Smooth muscle cell (in vitro differentiated cells): ENCODE measurements around the gene IBA57. TPM values are rescaled to one million over a fixed set of nuclear protein-coding genes. Genes with fewer than 3 reads are reported as not detected.

Experiments
- DNase-seq: peaks from one replicate; lab custom pipeline; 2025; ENCODE audit not compliant: unreplicated experiment; lab: John Stamatoyannopoulos, UW
- H2AFZ ChIP-seq: fragments of 200-600 bp; sonication (generic); 2 replicates; pipeline ENCODE4 v1.6.0; 2016; ENCODE audit warnings: antibody characterized with exemption, low read depth, mild to moderate bottlenecking
- H3F3A ChIP-seq: fragments of 200-600 bp; sonication (generic); 2 replicates; pipeline ENCODE4 v1.6.0; 2017; ENCODE audit warnings: antibody characterized with exemption, low read depth
- H3K27ac ChIP-seq: fragments of 200-600 bp; sonication (generic); 2 replicates; pipeline ENCODE4 v1.5.1; 2016; ENCODE audit warnings: low read depth, mild to moderate bottlenecking
- H3K27me3 ChIP-seq: fragments of 200-600 bp; sonication (generic); 2 replicates; pipeline ENCODE4 v1.6.1; 2016; ENCODE audit warnings: low read depth, mild to moderate bottlenecking
- H3K36me3 ChIP-seq: fragments of 200-600 bp; sonication (generic); 2 replicates; pipeline ENCODE4 v1.5.1; 2016; ENCODE audit warnings: low read depth
- H3K4me1 ChIP-seq: fragments of 200-600 bp; sonication (generic); 2 replicates; pipeline ENCODE4 v1.5.1; 2016; ENCODE audit warnings: low read depth
- H3K4me2 ChIP-seq: fragments of 200-600 bp; sonication (generic); 2 replicates; pipeline ENCODE4 v1.6.0; 2016; ENCODE audit warnings: mild to moderate bottlenecking
- H3K4me3 ChIP-seq: fragments of 200-600 bp; sonication (generic); 2 replicates; pipeline ENCODE4 v1.5.1; 2016; ENCODE audit warnings: mild to moderate bottlenecking
- H3K79me2 ChIP-seq: fragments of 200-600 bp; sonication (generic); 2 replicates; pipeline ENCODE4 v1.6.0; 2016; ENCODE audit warnings: low read depth, mild to moderate bottlenecking
- H3K9ac ChIP-seq: fragments of 200-600 bp; sonication (generic); 2 replicates; pipeline ENCODE4 v1.6.0; 2016; ENCODE audit warnings: low read depth
- H3K9me3 ChIP-seq: fragments of 200-600 bp; sonication (generic); replicated peaks from 2 replicates; pipeline ENCODE4 v1.5.1; 2016; ENCODE audit warnings: low read depth
- H4K20me1 ChIP-seq: fragments of 200-600 bp; sonication (generic); 2 replicates; pipeline ENCODE4 v1.6.0; 2016; ENCODE audit warnings: low read depth
- WGBS: methylation state at CpG from one replicate; pipeline ENCODE4 v1.1.7; 2016; ENCODE audit warnings: low lambda C conversion rate; 5-methylcytosine and 5-hydroxymethylcytosine counted together
- polyA plus RNA-seq: library from polyadenylated mRNA; unstranded; fragments of >200 nt; fragmentation: Nextera tagmentation; extraction: Ambion mirVana; gene quantifications from 2 replicates; pipeline ENCODE4 v1.2.1, GENCODE V29; 2016
- total RNA-seq: library from RNA; depleted of rRNA; stranded (reverse); fragments of >200 nt; gene quantifications from 2 replicates; pipeline ENCODE4 v1.2.3, GENCODE V29; 2014
- TF ChIP-seq, protein P1 (sequence below): fragments of 200-600 bp; sonication (generic); IDR thresholded peaks from 2 replicates; pipeline ENCODE4 v1.5.1; 2017; ENCODE audit warnings: borderline replicate concordance, mild to moderate bottlenecking, antibody characterized with exemption; ENCODE audit not compliant: insufficient read depth, poor library complexity, severe bottlenecking

IBA57 gene
- total and polyA plus RNA-seq, 2 experiments from 2014 or later, result 1.6 to 1.8 TPM

DNA sequence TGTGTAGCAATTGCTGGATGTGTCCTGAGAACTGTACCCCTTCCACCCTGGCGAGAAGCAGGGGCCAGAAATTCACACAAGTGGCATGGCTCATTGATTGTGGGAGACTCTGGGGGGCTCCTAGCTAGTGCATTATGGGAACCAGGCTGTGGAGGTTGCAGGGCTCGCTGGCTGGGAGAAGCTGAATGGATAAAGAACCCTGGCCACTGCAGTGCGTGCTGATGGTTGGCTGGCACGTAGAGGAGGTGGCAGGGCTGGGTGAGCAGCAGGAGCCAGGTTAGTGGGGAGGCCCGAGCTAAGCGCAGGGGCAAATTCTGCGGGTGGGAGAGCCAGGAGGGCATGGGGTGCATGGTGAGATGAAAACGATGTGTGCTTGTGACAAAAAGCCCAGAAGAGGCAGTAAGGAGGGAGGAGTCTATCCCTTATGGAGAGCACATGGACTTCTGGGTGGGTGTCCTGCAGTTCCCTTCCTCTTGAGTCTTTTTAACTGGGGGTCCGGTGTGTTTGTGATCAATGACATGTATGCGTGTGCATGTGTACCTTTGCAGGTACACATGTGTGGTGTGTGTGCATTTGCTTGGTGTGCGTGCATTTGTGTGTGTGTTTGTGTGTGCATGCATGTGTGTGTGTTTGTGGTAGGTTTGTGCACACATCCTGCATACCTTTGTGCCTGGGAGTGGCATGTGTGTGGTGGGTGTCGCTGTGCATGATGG, 22.0 kb upstream of the IBA57 start:
- TF ChIP-seq, protein P1, sequence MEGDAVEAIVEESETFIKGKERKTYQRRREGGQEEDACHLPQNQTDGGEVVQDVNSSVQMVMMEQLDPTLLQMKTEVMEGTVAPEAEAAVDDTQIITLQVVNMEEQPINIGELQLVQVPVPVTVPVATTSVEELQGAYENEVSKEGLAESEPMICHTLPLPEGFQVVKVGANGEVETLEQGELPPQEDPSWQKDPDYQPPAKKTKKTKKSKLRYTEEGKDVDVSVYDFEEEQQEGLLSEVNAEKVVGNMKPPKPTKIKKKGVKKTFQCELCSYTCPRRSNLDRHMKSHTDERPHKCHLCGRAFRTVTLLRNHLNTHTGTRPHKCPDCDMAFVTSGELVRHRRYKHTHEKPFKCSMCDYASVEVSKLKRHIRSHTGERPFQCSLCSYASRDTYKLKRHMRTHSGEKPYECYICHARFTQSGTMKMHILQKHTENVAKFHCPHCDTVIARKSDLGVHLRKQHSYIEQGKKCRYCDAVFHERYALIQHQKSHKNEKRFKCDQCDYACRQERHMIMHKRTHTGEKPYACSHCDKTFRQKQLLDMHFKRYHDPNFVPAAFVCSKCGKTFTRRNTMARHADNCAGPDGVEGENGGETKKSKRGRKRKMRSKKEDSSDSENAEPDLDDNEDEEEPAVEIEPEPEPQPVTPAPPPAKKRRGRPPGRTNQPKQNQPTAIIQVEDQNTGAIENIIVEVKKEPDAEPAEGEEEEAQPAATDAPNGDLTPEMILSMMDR, result no peak
- H3K4me3 ChIP-seq, result no peak overlapping the region
- peaks cover 11% of the 10 kb centered on the region for H3K4me1 ChIP-seq
- no peak overlapping the region for H2AFZ ChIP-seq
- DNase-seq, result no peak
- H3K36me3 ChIP-seq, result no peaks in the 10 kb centered on the region
- H4K20me1 ChIP-seq, result peaks cover 81% of the 10 kb centered on the region
- H3K4me2 ChIP-seq, result no peak overlapping the region
- 96% methylated on average over 12 of the region's 12 CpGs for WGBS
- no peak overlapping the region for H3K9ac ChIP-seq
- no peaks in the 10 kb centered on the region for H3K9me3 ChIP-seq
- H3K27ac ChIP-seq, result no peak overlapping the region
- H3F3A ChIP-seq, result no peaks in the 10 kb centered on the region
- peaks cover 56% of the 10 kb centered on the region for H3K79me2 ChIP-seq
- H3K27me3 ChIP-seq, result no peaks in the 10 kb centered on the region

- 90% methylated on average over 16 of the region's 16 CpGs for WGBS
- H3K4me2 ChIP-seq, result no peak overlapping the region
- peaks cover 16% of the 10 kb centered on the region for H3K4me1 ChIP-seq
- H3K36me3 ChIP-seq, result no peaks in the 10 kb centered on the region
- no peak overlapping the region for H3K27ac ChIP-seq
- peaks cover 89% of the 10 kb centered on the region for H4K20me1 ChIP-seq
- no peak overlapping the region for H3K4me3 ChIP-seq
- DNase-seq, result no peak
- no peaks in the 10 kb centered on the region for H3K27me3 ChIP-seq
- no peak overlapping the region for H3K9ac ChIP-seq
- no peak overlapping the region for H2AFZ ChIP-seq
- peaks cover 56% of the 10 kb centered on the region for H3K79me2 ChIP-seq
- TF ChIP-seq, protein P1, result no peak
- no peaks in the 10 kb centered on the region for H3K9me3 ChIP-seq
- H3F3A ChIP-seq, result no peaks in the 10 kb centered on the region
Measured at GRCh38 chr1:228144193-228144992, 21.2 kb upstream of the IBA57 start.

DNA sequence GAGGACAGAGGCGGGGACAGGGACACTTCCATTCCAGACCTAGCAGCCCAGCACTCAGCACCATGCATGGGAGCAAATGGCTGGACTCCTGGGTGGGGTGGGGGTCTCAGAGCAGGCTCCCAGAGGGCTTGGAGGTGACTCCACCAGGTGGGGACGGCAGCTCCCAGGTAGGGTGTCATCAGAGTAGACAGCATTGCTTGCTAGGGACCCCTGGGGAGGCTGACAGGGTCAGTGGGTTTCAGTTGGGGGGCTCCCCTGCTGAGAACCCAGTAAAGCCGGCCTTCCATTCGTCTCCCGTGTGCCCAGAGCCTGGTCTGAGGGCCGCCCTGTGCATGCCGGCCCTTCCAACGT, 20.6 kb upstream of the IBA57 start:
- peaks cover 56% of the 10 kb centered on the region for H3K79me2 ChIP-seq
- H3K27ac ChIP-seq, result no peak overlapping the region
- no peaks in the 10 kb centered on the region for H3K36me3 ChIP-seq
- TF ChIP-seq, protein P1, result no peak
- H2AFZ ChIP-seq, result no peak overlapping the region
- no peak overlapping the region for H3K4me3 ChIP-seq
- H3K9me3 ChIP-seq, result no peaks in the 10 kb centered on the region
- no peak overlapping the region for H3K9ac ChIP-seq
- 98% methylated on average over 7 of the region's 8 CpGs for WGBS
- no peak for DNase-seq
- H3F3A ChIP-seq, result no peaks in the 10 kb centered on the region
- no peaks in the 10 kb centered on the region for H3K27me3 ChIP-seq
- no peak overlapping the region for H3K4me2 ChIP-seq
- peaks cover 94% of the 10 kb centered on the region for H4K20me1 ChIP-seq
- H3K4me1 ChIP-seq, result peaks cover 20% of the 10 kb centered on the region
